HepG2 (cell line): ENCODE results near the gene RIN3.

Experiments used
- CTCF ChIP-seq: sonication (generic); formaldehyde crosslinking; IDR thresholded peaks from 2 replicates; pipeline ENCODE4 v1.5.0; 2020; ENCODE audit warnings: mild to moderate bottlenecking, missing genetic modification reagents, moderate library complexity
- GLI4 ChIP-seq: sonication (generic); formaldehyde crosslinking; IDR thresholded peaks from 2 replicates; pipeline ENCODE4 v1.5.1; 2020; ENCODE audit warnings: missing genetic modification reagents, mild to moderate bottlenecking, moderate library complexity, borderline replicate concordance
- POLR2AphosphoS5 ChIP-seq: IDR thresholded peaks from 2 replicates; pipeline ENCODE4 v1.6.1; 2012; ENCODE audit warnings: low read depth, low read length
- RBM39 ChIP-seq: fragments of 200-400 bp; formaldehyde crosslinking; IDR thresholded peaks from one replicate; pipeline ENCODE4 v1.6.1; 2018; ENCODE audit warnings: antibody characterized with exemption, mild to moderate bottlenecking, low read depth, low read length; ENCODE audit not compliant: poor library complexity, severe bottlenecking
- ZBTB33 ChIP-seq: sonication (generic); formaldehyde crosslinking; IDR thresholded peaks from 2 replicates; pipeline ENCODE4 v1.4.0; 2020; ENCODE audit warnings: missing genetic modification reagents
- ZBTB37 ChIP-seq: sonication (generic); formaldehyde crosslinking; IDR thresholded peaks from 2 replicates; pipeline ENCODE4 v1.4.0; 2020; ENCODE audit warnings: mild to moderate bottlenecking, missing genetic modification reagents
- ZNF703 ChIP-seq: sonication (generic); formaldehyde crosslinking; IDR thresholded peaks from 2 replicates; pipeline ENCODE4 v1.5.1; 2020; ENCODE audit warnings: missing genetic modification reagents, mild to moderate bottlenecking, moderate library complexity, borderline replicate concordance
- TF ChIP-seq, protein P1 (sequence below), 2 experiments: IDR thresholded peaks; 2 replicates each; pipeline ENCODE4 v1.6.1; 2011 to 2012; ENCODE audit warnings: low read length in 2 of 2, borderline replicate concordance in 1 of 2, low read depth in 1 of 2, mild to moderate bottlenecking in 1 of 2, moderate library complexity in 1 of 2

GRCh38 chr14:92559486-92559885 lies 45.9 kb downstream of the RIN3 start:
- TF ChIP-seq CTCF (CRISPR knock-in tag) (no peak), ZBTB37 (CRISPR knock-in tag) (no peak), ZBTB33 (CRISPR knock-in tag) (no peak), GLI4 (CRISPR knock-in tag) (no peak), RBM39 (no peak), POLR2AphosphoS5 (no peak), ZNF703 (CRISPR knock-in tag) (no peak)
- TF ChIP-seq, protein P1, sequence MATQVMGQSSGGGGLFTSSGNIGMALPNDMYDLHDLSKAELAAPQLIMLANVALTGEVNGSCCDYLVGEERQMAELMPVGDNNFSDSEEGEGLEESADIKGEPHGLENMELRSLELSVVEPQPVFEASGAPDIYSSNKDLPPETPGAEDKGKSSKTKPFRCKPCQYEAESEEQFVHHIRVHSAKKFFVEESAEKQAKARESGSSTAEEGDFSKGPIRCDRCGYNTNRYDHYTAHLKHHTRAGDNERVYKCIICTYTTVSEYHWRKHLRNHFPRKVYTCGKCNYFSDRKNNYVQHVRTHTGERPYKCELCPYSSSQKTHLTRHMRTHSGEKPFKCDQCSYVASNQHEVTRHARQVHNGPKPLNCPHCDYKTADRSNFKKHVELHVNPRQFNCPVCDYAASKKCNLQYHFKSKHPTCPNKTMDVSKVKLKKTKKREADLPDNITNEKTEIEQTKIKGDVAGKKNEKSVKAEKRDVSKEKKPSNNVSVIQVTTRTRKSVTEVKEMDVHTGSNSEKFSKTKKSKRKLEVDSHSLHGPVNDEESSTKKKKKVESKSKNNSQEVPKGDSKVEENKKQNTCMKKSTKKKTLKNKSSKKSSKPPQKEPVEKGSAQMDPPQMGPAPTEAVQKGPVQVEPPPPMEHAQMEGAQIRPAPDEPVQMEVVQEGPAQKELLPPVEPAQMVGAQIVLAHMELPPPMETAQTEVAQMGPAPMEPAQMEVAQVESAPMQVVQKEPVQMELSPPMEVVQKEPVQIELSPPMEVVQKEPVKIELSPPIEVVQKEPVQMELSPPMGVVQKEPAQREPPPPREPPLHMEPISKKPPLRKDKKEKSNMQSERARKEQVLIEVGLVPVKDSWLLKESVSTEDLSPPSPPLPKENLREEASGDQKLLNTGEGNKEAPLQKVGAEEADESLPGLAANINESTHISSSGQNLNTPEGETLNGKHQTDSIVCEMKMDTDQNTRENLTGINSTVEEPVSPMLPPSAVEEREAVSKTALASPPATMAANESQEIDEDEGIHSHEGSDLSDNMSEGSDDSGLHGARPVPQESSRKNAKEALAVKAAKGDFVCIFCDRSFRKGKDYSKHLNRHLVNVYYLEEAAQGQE (IDR thresholded peaks at IDR 0.05; ENCODE audit: borderline replicate concordance in 1 of 2, low read depth in 1 of 2, low read length in 2 of 2) = no peak
